MM.1S (cell line): ENCODE data around the gene TUBA8.

ENCODE experiments used
- DNase-seq: peaks from one replicate; pipeline ENCODE4 v3.0.0-alpha.2; 2015
- H2AFZ ChIP-seq: fragments of 300-600 bp; sonication (generic); 2 replicates; pipeline ENCODE4 v1.6.0; 2016; ENCODE audit warnings: antibody characterized with exemption, low read length
- H3F3A ChIP-seq: fragments of 300-600 bp; sonication (generic); 2 replicates; pipeline ENCODE4 v1.6.1; 2016; ENCODE audit warnings: mild to moderate bottlenecking, antibody characterized with exemption, low read length, moderate library complexity, mixed read lengths; ENCODE audit not compliant: insufficient read depth
- H3K27ac ChIP-seq: fragments of 300-600 bp; sonication (generic); 2 replicates; pipeline ENCODE4 v1.5.1; 2016; ENCODE audit warnings: mild to moderate bottlenecking, low read length
- H3K27me3 ChIP-seq: fragments of 300-600 bp; sonication (generic); replicated peaks from 2 replicates; pipeline ENCODE4 v1.6.0; 2016; ENCODE audit warnings: low read length; ENCODE audit not compliant: insufficient read depth
- H3K36me3 ChIP-seq: fragments of 300-600 bp; sonication (generic); replicated peaks from 2 replicates; pipeline ENCODE4 v1.6.1; 2016; ENCODE audit warnings: mild to moderate bottlenecking, low read length, mixed read lengths; ENCODE audit not compliant: insufficient read depth
- H3K4me1 ChIP-seq: fragments of 300-600 bp; sonication (generic); 2 replicates; pipeline ENCODE4 v1.6.1; 2016; ENCODE audit warnings: low read length, mixed read lengths
- H3K4me2 ChIP-seq: fragments of 300-600 bp; sonication (generic); 2 replicates; pipeline ENCODE4 v1.6.0; 2016; ENCODE audit warnings: low read depth, low read length
- H3K4me3 ChIP-seq: fragments of 300-600 bp; sonication (generic); 2 replicates; pipeline ENCODE4 v1.5.1; 2016; ENCODE audit warnings: low read length, mixed read lengths
- H3K79me2 ChIP-seq: fragments of 300-600 bp; sonication (generic); 2 replicates; pipeline ENCODE4 v1.6.1; 2016; ENCODE audit warnings: mixed run types, low read length, mixed read lengths
- H3K9ac ChIP-seq: fragments of 300-600 bp; sonication (generic); 2 replicates; pipeline ENCODE4 v1.6.1; 2016; ENCODE audit warnings: low read length, mixed read lengths
- H3K9me2 ChIP-seq: fragments of 300-600 bp; sonication (generic); replicated peaks from 2 replicates; pipeline ENCODE4 v1.6.1; 2016; ENCODE audit warnings: mild to moderate bottlenecking, low read length, mixed read lengths; ENCODE audit not compliant: insufficient read depth
- H3K9me3 ChIP-seq: fragments of 300-600 bp; sonication (generic); replicated peaks from 2 replicates; pipeline ENCODE4 v1.6.1; 2016; ENCODE audit warnings: mild to moderate bottlenecking, low read length, mixed read lengths; ENCODE audit not compliant: insufficient read depth
- H4K20me1 ChIP-seq: fragments of 300-600 bp; sonication (generic); 2 replicates; pipeline ENCODE4 v1.6.1; 2016; ENCODE audit warnings: mild to moderate bottlenecking, low read length, moderate library complexity, mixed read lengths; ENCODE audit not compliant: insufficient read depth
- CTCF ChIP-seq: fragments of 300-600 bp; sonication (generic); IDR thresholded peaks from 2 replicates; pipeline ENCODE4 v1.5.1; 2016; ENCODE audit warnings: antibody characterized with exemption, low read length, mixed read lengths
- EZH2 ChIP-seq: fragments of 300-600 bp; sonication (generic); optimal IDR thresholded peaks from 2 replicates; pipeline ENCODE3; 2017; ENCODE audit warnings: low read depth, mild to moderate bottlenecking, antibody characterized with exemption, low read length, mixed read lengths
- EZH2phosphoT487 ChIP-seq: fragments of 300-600 bp; sonication (generic); IDR thresholded peaks from 2 replicates; pipeline ENCODE4 v1.6.1; 2018; ENCODE audit warnings: antibody characterized with exemption, low read length

Gene TUBA8

GRCh38 chr22:18114495-18114894 lies 3.9 kb downstream of the TUBA8 start:
- Histone ChIP-seq H3K27me3 (no peaks in the 10 kb centered on the region), H3K9ac (no peak overlapping the region), H3K36me3 (no peaks in the 10 kb centered on the region), H3K79me2 (no peaks in the 10 kb centered on the region), H3F3A (no peaks in the 10 kb centered on the region), H3K9me2 (no peaks in the 10 kb centered on the region), H3K9me3 (no peaks in the 10 kb centered on the region), H3K27ac (no peak overlapping the region), H3K4me3 (no peak overlapping the region), H4K20me1 (no peaks in the 10 kb centered on the region), H2AFZ (no peak overlapping the region), H3K4me2 (no peak overlapping the region), H3K4me1 (0 out of 2 replicates have a peak, but pooled peaks cover 5% of the 10 kb centered on the region)
- TF ChIP-seq CTCF (no peak), EZH2phosphoT487 (no peak), EZH2 (no peak)
- no peak for DNase-seq

- no peaks in the 10 kb centered on the region for H3K36me3 ChIP-seq
- H3K4me3 ChIP-seq: no peak overlapping the region
- H3K27me3 ChIP-seq: no peaks in the 10 kb centered on the region
- H3K4me1 ChIP-seq: 0 out of 2 replicates have a peak, but pooled peaks cover 5% of the 10 kb centered on the region
- no peaks in the 10 kb centered on the region for H3F3A ChIP-seq
- H4K20me1 ChIP-seq: no peaks in the 10 kb centered on the region
- no peak overlapping the region for H3K4me2 ChIP-seq
- H2AFZ ChIP-seq: no peak overlapping the region
- TF ChIP-seq CTCF: no peak
- TF ChIP-seq EZH2phosphoT487: no peak
- TF ChIP-seq EZH2: no peak
- H3K9ac ChIP-seq: no peak overlapping the region
- H3K79me2 ChIP-seq: no peaks in the 10 kb centered on the region
- no peak for DNase-seq
- H3K27ac ChIP-seq: no peak overlapping the region
- no peaks in the 10 kb centered on the region for H3K9me3 ChIP-seq
- H3K9me2 ChIP-seq: no peaks in the 10 kb centered on the region
These were observed 4.5 kb downstream of the TUBA8 start for GRCh38 chr22:18114976-18115652.

DNA sequence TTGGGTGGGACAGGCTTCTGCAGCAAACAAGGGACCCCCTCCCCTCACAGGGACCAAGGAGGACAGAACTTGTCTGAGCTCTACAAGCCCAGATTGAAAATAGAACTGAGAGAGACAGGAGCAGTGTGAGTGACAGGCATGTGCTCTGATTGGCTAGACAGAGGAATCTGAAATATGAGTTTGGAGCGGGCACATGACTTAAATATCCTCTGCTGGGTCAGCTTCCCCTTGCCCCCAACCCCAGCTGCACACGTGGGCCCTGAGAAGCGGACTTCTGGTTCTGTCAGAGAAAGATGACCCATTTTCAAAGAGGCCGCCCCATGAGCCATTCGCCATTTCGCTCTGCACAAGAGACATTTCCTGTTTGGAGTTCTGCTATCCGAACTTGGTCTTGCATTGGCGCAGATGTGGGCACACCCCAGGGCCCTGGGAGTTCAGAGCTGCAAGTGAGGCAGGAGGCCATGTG lies 5.3 kb downstream of the TUBA8 start:
- Histone ChIP-seq H3K4me2 (no peak overlapping the region), H3K9me2 (no peaks in the 10 kb centered on the region), H3K9me3 (no peaks in the 10 kb centered on the region), H3K27me3 (no peaks in the 10 kb centered on the region), H3K36me3 (no peaks in the 10 kb centered on the region), H3K4me3 (no peak overlapping the region), H3K79me2 (no peaks in the 10 kb centered on the region), H3K9ac (no peak overlapping the region), H2AFZ (no peak overlapping the region), H3F3A (no peaks in the 10 kb centered on the region), H3K4me1 (0 out of 2 replicates have a peak, but pooled peaks cover 5% of the 10 kb centered on the region), H3K27ac (no peak overlapping the region), H4K20me1 (no peaks in the 10 kb centered on the region)
- TF ChIP-seq EZH2phosphoT487 (no peak), EZH2 (no peak), CTCF (no peak)
- DNase-seq: no peak
